ENCODE measurements around the gene RAET1L.

- no peak for TF ChIP-seq EZH2 (IDR thresholded peaks at IDR 0.05; ENCODE audit: insufficient read depth, poor library complexity, severe bottlenecking)
- no peak for TF ChIP-seq EZH2phosphoT487 (IDR thresholded peaks at IDR 0.05; ENCODE audit: insufficient read depth, low read depth)
Measured at GRCh38 chr6:150057501-150057951, 32.2 kb upstream of the RAET1L start.

All from GM23248 (cell line).